Liver (tissue), 9 donors: ENCODE measurements around the gene SC5D. TPM values are rescaled to one million over a fixed set of nuclear protein-coding genes. Genes with fewer than 3 reads are reported as not detected.

Source experiments
- DNase-seq: peaks from one replicate; pipeline ENCODE4 v3.0.0-alpha.2; 2017; ENCODE audit warnings: low spot score
- H3K27ac ChIP-seq, 2 donors: one replicate each; pipeline ENCODE4 v1.7.0; 2013; ENCODE audit warnings: inconsistent platforms in 2 of 2, low read length in 2 of 2, control low read depth in 1 of 2, low read depth in 1 of 2, mild to moderate bottlenecking in 1 of 2
- H3K27me3 ChIP-seq, 4 donors: one replicate each; pipeline versions ENCODE4 v1.6.1 to v1.7.0; 2013; ENCODE audit warnings: low read length in 3 of 4, inconsistent platforms in 1 of 4, mild to moderate bottlenecking in 1 of 4, moderate library complexity in 1 of 4; ENCODE audit not compliant: control insufficient read depth in 4 of 4, insufficient read depth in 4 of 4
- H3K36me3 ChIP-seq, 4 donors: one replicate each; pipeline versions ENCODE4 v1.6.1 to v1.7.0; 2013; ENCODE audit warnings: low read length in 3 of 4, mild to moderate bottlenecking in 3 of 4, low read depth in 1 of 4, moderate library complexity in 1 of 4; ENCODE audit not compliant: control insufficient read depth in 4 of 4, insufficient read depth in 3 of 4
- H3K4me1 ChIP-seq, 4 donors: one replicate each; pipeline versions ENCODE4 v1.6.1 to v1.7.0; 2013; ENCODE audit warnings: low read length in 3 of 4, mild to moderate bottlenecking in 3 of 4, moderate library complexity in 1 of 4; ENCODE audit not compliant: control insufficient read depth in 4 of 4, insufficient read depth in 4 of 4
- H3K4me3 ChIP-seq, 3 donors: one replicate each; pipeline versions ENCODE4 v1.6.1 to v1.7.0; 2013; ENCODE audit warnings: low read length in 3 of 3, control low read depth in 1 of 3, low read depth in 1 of 3, mild to moderate bottlenecking in 1 of 3
- H3K9ac ChIP-seq, 2 donors: one replicate each; pipeline ENCODE4 v1.7.0; 2013; ENCODE audit warnings: low read length in 2 of 2, mild to moderate bottlenecking in 2 of 2, moderate library complexity in 2 of 2, control low read depth in 1 of 2, low read depth in 1 of 2
- H3K9me3 ChIP-seq, 4 donors: one replicate each; pipeline versions ENCODE4 v1.6.1 to v1.7.0; 2013; ENCODE audit warnings: low read length in 3 of 4; ENCODE audit not compliant: control insufficient read depth in 4 of 4
- EGR1 ChIP-seq, 2 donors: IDR thresholded peaks; 2 replicates each; pipeline ENCODE4 v1.6.1; 2016 to 2018; ENCODE audit warnings: antibody characterized with exemption in 2 of 2, low read depth in 2 of 2
- FOXA1 ChIP-seq: IDR thresholded peaks from 2 replicates; pipeline ENCODE4 v1.6.1; 2016; ENCODE audit warnings: antibody characterized with exemption
- FOXA2 ChIP-seq: IDR thresholded peaks from 2 replicates; pipeline ENCODE4 v1.6.1; 2016; ENCODE audit warnings: antibody characterized with exemption
- GABPA ChIP-seq, 2 donors: IDR thresholded peaks in 1 of 2; conservative IDR thresholded peaks in 1 of 2; 2 replicates each; pipeline ENCODE4 v1.6.1; 2016; ENCODE audit warnings: antibody characterized with exemption in 2 of 2, mild to moderate bottlenecking in 1 of 2, moderate library complexity in 1 of 2
- HNF4A ChIP-seq, 2 donors: conservative IDR thresholded peaks; 2 replicates each; pipeline ENCODE4 v1.6.1; 2016; ENCODE audit warnings: antibody characterized with exemption in 2 of 2, mild to moderate bottlenecking in 2 of 2
- HNF4G ChIP-seq: IDR thresholded peaks from 2 replicates; pipeline ENCODE4 v1.6.1; 2016; ENCODE audit warnings: antibody characterized with exemption
- NR2F2 ChIP-seq: IDR thresholded peaks from 2 replicates; pipeline ENCODE4 v1.6.1; 2016; ENCODE audit warnings: antibody characterized with exemption
- RAD21 ChIP-seq, 2 donors: IDR thresholded peaks; 2 replicates each; pipeline ENCODE4 v1.6.1; 2016; ENCODE audit warnings: antibody characterized with exemption in 2 of 2, mild to moderate bottlenecking in 2 of 2
- RXRA ChIP-seq, 2 donors: IDR thresholded peaks; 2 replicates each; pipeline ENCODE4 v1.6.1; 2017 to 2018; ENCODE audit warnings: antibody characterized with exemption in 2 of 2, mild to moderate bottlenecking in 1 of 2
- SP1 ChIP-seq: IDR thresholded peaks from 2 replicates; pipeline ENCODE4 v1.6.1; 2018; ENCODE audit warnings: antibody characterized with exemption, mild to moderate bottlenecking
- TAF1 ChIP-seq: conservative IDR thresholded peaks from 2 replicates; pipeline ENCODE4 v1.6.1; 2016; ENCODE audit warnings: antibody characterized with exemption, mild to moderate bottlenecking
- YY1 ChIP-seq: IDR thresholded peaks from 2 replicates; pipeline ENCODE4 v1.6.1; 2016; ENCODE audit warnings: antibody characterized with exemption, mild to moderate bottlenecking
- WGBS: extraction: QIAGEN DNeasy Blood & Tissue Kit; methylation state at CpG from one replicate; pipeline ENCODE4 v1.1.7; 2013; 5-methylcytosine and 5-hydroxymethylcytosine counted together
- polyA plus RNA-seq, 2 donors: library from polyadenylated mRNA; stranded (reverse) in 1 of 2; unstranded in 1 of 2; fragments of 200-250 nt in 1 of 2; fragments of >200 nt in 1 of 2; fragmentation: Nextera tagmentation in 1 of 2; extraction: Ambion mirVana in 1 of 2; gene quantifications; one replicate each; pipeline versions ENCODE4 v1.2.1 to v1.2.3, GENCODE V29; 2013 to 2015
- total RNA-seq, 2 donors: library from RNA; depleted of rRNA; stranded (reverse); fragments of >200 nt; gene quantifications; one replicate each; pipeline ENCODE4 v1.2.3, GENCODE V29; 2014
- TF ChIP-seq, protein P1 (sequence below): IDR thresholded peaks from 2 replicates; pipeline ENCODE4 v1.6.1; 2016; ENCODE audit warnings: antibody characterized with exemption
- TF ChIP-seq, protein P2 (sequence below): IDR thresholded peaks from 2 replicates; pipeline ENCODE4 v1.6.1; 2016; ENCODE audit warnings: antibody characterized with exemption
- TF ChIP-seq, protein P3 (sequence below): IDR thresholded peaks from 2 replicates; pipeline ENCODE4 v1.6.1; 2016; ENCODE audit warnings: antibody characterized with exemption, mild to moderate bottlenecking
- TF ChIP-seq, protein P4 (sequence below): IDR thresholded peaks from 2 replicates; pipeline ENCODE4 v1.6.1; 2016; ENCODE audit warnings: antibody characterized with exemption
- TF ChIP-seq, protein P5 (sequence below): fragments of 150-350 bp; IDR thresholded peaks from 2 replicates; pipeline ENCODE4 v1.5.1; 2017; ENCODE audit warnings: improper control_type of control experiment, low read depth, low read length; ENCODE audit not compliant: missing input control
- donor health status: healthy.
- donor health status: healthy.
- donor health status: healthy.
- donor health status: healthy.
- donor health status: healthy.

Gene SC5D
- total and polyA plus RNA-seq, 4 donors, result 80.1 to 282 (median 153) TPM

DNA sequence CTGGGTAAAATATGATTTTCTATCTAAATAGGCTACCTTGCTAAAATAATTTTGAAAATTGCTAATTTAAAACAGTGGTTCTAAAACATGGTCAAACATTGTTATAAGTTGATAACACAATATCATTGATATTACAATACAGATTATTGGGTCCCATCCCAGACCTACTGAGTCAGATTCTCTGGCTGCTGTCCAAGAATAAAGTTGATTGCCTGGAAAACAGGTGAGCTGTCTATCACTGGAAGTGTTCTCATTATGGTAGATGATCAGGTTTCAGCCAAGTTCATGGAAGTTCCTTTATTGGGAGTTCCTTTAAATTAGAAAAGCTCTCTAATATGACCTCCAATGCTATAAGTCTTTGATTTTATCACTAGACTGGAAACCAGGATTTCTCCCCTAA, 52.3 kb downstream of the SC5D start (continued):
- TF ChIP-seq FOXA1, result no peak
- TF ChIP-seq HNF4G, result no peak

DNA sequence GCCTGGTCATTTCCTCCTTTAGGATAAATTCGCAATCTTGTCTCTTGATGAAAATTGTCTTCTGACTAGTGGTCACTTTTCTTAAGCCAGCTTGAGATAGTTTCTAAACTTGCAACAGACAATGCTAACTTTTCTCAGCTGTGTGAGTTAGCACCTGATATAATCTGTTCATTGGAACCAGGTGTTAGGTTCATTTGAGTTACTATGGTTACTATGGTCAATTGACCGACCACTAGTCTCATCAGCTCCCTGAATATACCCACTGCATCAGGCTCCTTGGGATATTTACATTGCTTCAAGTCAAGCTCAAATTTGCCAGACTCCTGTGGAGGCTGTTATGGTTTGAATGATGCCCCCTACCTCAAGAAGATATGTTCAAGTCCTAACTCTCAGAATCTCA, 54.5 kb downstream of the SC5D start:
- H3K36me3 ChIP-seq, result no peaks in the 10 kb centered on the region
- peaks cover 0 to 10% (median 7%) of the 10 kb centered on the region in 4 donors for H3K4me1 ChIP-seq
- H3K9me3 ChIP-seq, result no peaks in the 10 kb centered on the region
- no peak overlapping the region for H3K4me3 ChIP-seq
- DNase-seq, result no peak
- H3K27me3 ChIP-seq, result no peaks in the 10 kb centered on the region
- TF ChIP-seq RXRA (IDR thresholded peaks at IDR 0.05) (no peak), SP1 (no peak), GABPA (IDR thresholded peaks at IDR 0.05 in 1 of 2, conservative IDR thresholded peaks at IDR 0.05 in 1 of 2) (no peak), EGR1 (IDR thresholded peaks at IDR 0.05; ENCODE audit: low read depth in 2 of 2) (no peak), NR2F2 (no peak), RAD21 (IDR thresholded peaks at IDR 0.05) (no peak), TAF1 (no peak), YY1 (no peak)
- TF ChIP-seq, protein P1, sequence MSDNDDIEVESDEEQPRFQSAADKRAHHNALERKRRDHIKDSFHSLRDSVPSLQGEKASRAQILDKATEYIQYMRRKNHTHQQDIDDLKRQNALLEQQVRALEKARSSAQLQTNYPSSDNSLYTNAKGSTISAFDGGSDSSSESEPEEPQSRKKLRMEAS, result no peak
- TF ChIP-seq, protein P2, sequence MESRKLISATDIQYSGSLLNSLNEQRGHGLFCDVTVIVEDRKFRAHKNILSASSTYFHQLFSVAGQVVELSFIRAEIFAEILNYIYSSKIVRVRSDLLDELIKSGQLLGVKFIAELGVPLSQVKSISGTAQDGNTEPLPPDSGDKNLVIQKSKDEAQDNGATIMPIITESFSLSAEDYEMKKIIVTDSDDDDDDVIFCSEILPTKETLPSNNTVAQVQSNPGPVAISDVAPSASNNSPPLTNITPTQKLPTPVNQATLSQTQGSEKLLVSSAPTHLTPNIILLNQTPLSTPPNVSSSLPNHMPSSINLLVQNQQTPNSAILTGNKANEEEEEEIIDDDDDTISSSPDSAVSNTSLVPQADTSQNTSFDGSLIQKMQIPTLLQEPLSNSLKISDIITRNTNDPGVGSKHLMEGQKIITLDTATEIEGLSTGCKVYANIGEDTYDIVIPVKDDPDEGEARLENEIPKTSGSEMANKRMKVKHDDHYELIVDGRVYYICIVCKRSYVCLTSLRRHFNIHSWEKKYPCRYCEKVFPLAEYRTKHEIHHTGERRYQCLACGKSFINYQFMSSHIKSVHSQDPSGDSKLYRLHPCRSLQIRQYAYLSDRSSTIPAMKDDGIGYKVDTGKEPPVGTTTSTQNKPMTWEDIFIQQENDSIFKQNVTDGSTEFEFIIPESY, result no peak
- TF ChIP-seq, protein P3, sequence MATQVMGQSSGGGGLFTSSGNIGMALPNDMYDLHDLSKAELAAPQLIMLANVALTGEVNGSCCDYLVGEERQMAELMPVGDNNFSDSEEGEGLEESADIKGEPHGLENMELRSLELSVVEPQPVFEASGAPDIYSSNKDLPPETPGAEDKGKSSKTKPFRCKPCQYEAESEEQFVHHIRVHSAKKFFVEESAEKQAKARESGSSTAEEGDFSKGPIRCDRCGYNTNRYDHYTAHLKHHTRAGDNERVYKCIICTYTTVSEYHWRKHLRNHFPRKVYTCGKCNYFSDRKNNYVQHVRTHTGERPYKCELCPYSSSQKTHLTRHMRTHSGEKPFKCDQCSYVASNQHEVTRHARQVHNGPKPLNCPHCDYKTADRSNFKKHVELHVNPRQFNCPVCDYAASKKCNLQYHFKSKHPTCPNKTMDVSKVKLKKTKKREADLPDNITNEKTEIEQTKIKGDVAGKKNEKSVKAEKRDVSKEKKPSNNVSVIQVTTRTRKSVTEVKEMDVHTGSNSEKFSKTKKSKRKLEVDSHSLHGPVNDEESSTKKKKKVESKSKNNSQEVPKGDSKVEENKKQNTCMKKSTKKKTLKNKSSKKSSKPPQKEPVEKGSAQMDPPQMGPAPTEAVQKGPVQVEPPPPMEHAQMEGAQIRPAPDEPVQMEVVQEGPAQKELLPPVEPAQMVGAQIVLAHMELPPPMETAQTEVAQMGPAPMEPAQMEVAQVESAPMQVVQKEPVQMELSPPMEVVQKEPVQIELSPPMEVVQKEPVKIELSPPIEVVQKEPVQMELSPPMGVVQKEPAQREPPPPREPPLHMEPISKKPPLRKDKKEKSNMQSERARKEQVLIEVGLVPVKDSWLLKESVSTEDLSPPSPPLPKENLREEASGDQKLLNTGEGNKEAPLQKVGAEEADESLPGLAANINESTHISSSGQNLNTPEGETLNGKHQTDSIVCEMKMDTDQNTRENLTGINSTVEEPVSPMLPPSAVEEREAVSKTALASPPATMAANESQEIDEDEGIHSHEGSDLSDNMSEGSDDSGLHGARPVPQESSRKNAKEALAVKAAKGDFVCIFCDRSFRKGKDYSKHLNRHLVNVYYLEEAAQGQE, result no peak
- TF ChIP-seq, protein P4, sequence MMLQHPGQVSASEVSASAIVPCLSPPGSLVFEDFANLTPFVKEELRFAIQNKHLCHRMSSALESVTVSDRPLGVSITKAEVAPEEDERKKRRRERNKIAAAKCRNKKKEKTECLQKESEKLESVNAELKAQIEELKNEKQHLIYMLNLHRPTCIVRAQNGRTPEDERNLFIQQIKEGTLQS, result no peak
- no peak overlapping the region for H3K27ac ChIP-seq
- WGBS, result 89% methylated on average over 2 of the region's 2 CpGs
- H3K9ac ChIP-seq, result no peak overlapping the region

DNA sequence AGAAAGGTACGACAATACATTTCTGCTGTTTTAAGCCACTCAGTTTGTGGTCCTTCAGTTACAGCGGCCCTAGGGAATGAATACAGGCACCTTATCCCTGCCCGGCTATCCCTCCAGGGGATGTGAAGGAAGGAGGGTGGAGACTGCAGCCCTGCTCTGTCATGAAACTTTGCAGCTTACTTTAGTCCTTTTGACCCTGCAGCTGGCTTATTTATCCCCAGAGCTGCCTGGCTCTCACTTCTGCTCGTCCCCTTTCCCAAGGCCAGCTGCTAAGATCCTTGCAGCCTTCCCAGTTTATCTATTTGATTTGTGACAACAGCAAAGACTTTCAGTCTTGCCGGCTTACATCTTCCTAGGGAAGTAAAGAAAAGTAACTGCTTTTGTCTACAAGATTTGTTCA, 55.2 kb downstream of the SC5D start:
- H3K4me3 ChIP-seq, result no peak overlapping the region
- H3K36me3 ChIP-seq, result no peaks in the 10 kb centered on the region
- H3K4me1 ChIP-seq, result peaks cover 0 to 10% (median 7%) of the 10 kb centered on the region in 4 donors
- H3K9ac ChIP-seq, result no peak overlapping the region
- no peak for DNase-seq
- TF ChIP-seq EGR1 (IDR thresholded peaks at IDR 0.05; ENCODE audit: low read depth in 2 of 2), result no peak
- no peak for TF ChIP-seq FOXA2
- no peak for TF ChIP-seq HNF4A (conservative IDR thresholded peaks at IDR 0.05)
- no peak for TF ChIP-seq RAD21 (IDR thresholded peaks at IDR 0.05)
- TF ChIP-seq, protein P5, sequence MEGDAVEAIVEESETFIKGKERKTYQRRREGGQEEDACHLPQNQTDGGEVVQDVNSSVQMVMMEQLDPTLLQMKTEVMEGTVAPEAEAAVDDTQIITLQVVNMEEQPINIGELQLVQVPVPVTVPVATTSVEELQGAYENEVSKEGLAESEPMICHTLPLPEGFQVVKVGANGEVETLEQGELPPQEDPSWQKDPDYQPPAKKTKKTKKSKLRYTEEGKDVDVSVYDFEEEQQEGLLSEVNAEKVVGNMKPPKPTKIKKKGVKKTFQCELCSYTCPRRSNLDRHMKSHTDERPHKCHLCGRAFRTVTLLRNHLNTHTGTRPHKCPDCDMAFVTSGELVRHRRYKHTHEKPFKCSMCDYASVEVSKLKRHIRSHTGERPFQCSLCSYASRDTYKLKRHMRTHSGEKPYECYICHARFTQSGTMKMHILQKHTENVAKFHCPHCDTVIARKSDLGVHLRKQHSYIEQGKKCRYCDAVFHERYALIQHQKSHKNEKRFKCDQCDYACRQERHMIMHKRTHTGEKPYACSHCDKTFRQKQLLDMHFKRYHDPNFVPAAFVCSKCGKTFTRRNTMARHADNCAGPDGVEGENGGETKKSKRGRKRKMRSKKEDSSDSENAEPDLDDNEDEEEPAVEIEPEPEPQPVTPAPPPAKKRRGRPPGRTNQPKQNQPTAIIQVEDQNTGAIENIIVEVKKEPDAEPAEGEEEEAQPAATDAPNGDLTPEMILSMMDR, result no peak
- TF ChIP-seq HNF4G, result no peak
- TF ChIP-seq, protein P4, result no peak
- WGBS, result 62% methylated on average over 5 of the region's 5 CpGs
- no peaks in the 10 kb centered on the region for H3K27me3 ChIP-seq
- H3K9me3 ChIP-seq, result no peaks in the 10 kb centered on the region
- H3K27ac ChIP-seq, result no peak overlapping the region
